ENCODE data around the gene CCDC6.
"Not testable (repeated sequence)": the region's sequence is repeated elsewhere in the genome, so short reads cannot be mapped to it uniquely, and the experiment has no call there.

The CCDC6 gene

GRCh38 chr10:59752278-59752940, 153.9 kb downstream of the CCDC6 start:
- no peak overlapping the region for H3K4me3 ChIP-seq (ENCODE audit: low read depth, low read length)
- no peak for TF ChIP-seq CTCF (IDR thresholded peaks at IDR 0.05; ENCODE audit: borderline replicate concordance, insufficient read depth, low read depth, low read length)

GRCh38 chr10:59750155-59750945, 156.0 kb downstream of the CCDC6 start:
- H3K4me3 ChIP-seq (ENCODE audit: low read depth, low read length), result no peak overlapping the region
- no peak for TF ChIP-seq CTCF (IDR thresholded peaks at IDR 0.05; ENCODE audit: borderline replicate concordance, insufficient read depth, low read depth, low read length)

GRCh38 chr10:59748834-59749233, 157.5 kb downstream of the CCDC6 start:
- no peak for TF ChIP-seq CTCF (IDR thresholded peaks at IDR 0.05; ENCODE audit: borderline replicate concordance, insufficient read depth, low read depth, low read length)
- no peak overlapping the region for H3K4me3 ChIP-seq (ENCODE audit: low read depth, low read length)

GRCh38 chr10:59745163-59745650, 161.1 kb downstream of the CCDC6 start:
- no peak overlapping the region for H3K4me3 ChIP-seq (ENCODE audit: low read depth, low read length)
- TF ChIP-seq CTCF (IDR thresholded peaks at IDR 0.05; ENCODE audit: borderline replicate concordance, insufficient read depth, low read depth, low read length), result no peak

- not testable (repeated sequence) for H3K4me3 ChIP-seq (ENCODE audit: low read depth, low read length)
Measured at GRCh38 chr10:59744762-59745161, 161.6 kb downstream of the CCDC6 start.

GRCh38 chr10:59744156-59744555, 162.2 kb downstream of the CCDC6 start:
- not testable (repeated sequence) for H3K4me3 ChIP-seq (ENCODE audit: low read depth, low read length)

- TF ChIP-seq CTCF (IDR thresholded peaks at IDR 0.05; ENCODE audit: borderline replicate concordance, insufficient read depth, low read depth, low read length), result no peak
- H3K4me3 ChIP-seq (ENCODE audit: low read depth, low read length), result no peak overlapping the region
Measured at GRCh38 chr10:59741583-59741982, 164.8 kb downstream of the CCDC6 start.

GRCh38 chr10:59741048-59741447, 165.3 kb downstream of the CCDC6 start:
- no peak overlapping the region for H3K4me3 ChIP-seq (ENCODE audit: low read depth, low read length)
- TF ChIP-seq CTCF (IDR thresholded peaks at IDR 0.05; ENCODE audit: borderline replicate concordance, insufficient read depth, low read depth, low read length), result no peak

All from GM12875 (cell line).